HEK293T (cell line): ENCODE measurements around the gene CHST7.

Source experiments
- BHLHE40 ChIP-seq: fragments of 450-650 bp; IDR thresholded peaks from 2 replicates; pipeline ENCODE4 v1.6.1; 2016; ENCODE audit warnings: mild to moderate bottlenecking, moderate library complexity, borderline replicate concordance
- HDGF ChIP-seq: fragments of 450-650 bp; IDR thresholded peaks from 2 replicates; pipeline ENCODE4 v1.6.1; 2017; ENCODE audit warnings: antibody characterized with exemption, borderline replicate concordance
- NFRKB ChIP-seq: fragments of 450-650 bp; IDR thresholded peaks from 2 replicates; pipeline ENCODE4 v1.6.1; 2016; ENCODE audit warnings: mild to moderate bottlenecking, moderate library complexity
- SP1 ChIP-seq: fragments of 450-650 bp; IDR thresholded peaks from 2 replicates; pipeline ENCODE4 v1.6.1; 2017
- ZNF384 ChIP-seq: fragments of 450-650 bp; IDR thresholded peaks from 2 replicates; pipeline ENCODE4 v1.6.1; 2016

- TF ChIP-seq NFRKB = no peak
- TF ChIP-seq ZNF384 = no peak
- TF ChIP-seq BHLHE40 = no peak
- TF ChIP-seq HDGF = no peak
- TF ChIP-seq SP1 = no peak
Measured at GRCh38 chrX:46577221-46578005, 3.8 kb downstream of the CHST7 start.
